ENCODE results near the gene LGALS14.
"Not testable (repeated sequence)": the region's sequence is repeated elsewhere in the genome, so short reads cannot be mapped to it uniquely, and the experiment has no call there.

Gene LGALS14

GRCh38 chr19:39705578-39706188, 1.4 kb downstream of the LGALS14 start:
- no peaks in the 10 kb centered on the region for H3K36me3 ChIP-seq
- H3K27me3 ChIP-seq, result no peaks in the 10 kb centered on the region
- H3K9me3 ChIP-seq, result no peaks in the 10 kb centered on the region
- DNase-seq, result no peak
- H3K4me1 ChIP-seq, result no peaks in the 10 kb centered on the region
- TF ChIP-seq, protein P1, sequence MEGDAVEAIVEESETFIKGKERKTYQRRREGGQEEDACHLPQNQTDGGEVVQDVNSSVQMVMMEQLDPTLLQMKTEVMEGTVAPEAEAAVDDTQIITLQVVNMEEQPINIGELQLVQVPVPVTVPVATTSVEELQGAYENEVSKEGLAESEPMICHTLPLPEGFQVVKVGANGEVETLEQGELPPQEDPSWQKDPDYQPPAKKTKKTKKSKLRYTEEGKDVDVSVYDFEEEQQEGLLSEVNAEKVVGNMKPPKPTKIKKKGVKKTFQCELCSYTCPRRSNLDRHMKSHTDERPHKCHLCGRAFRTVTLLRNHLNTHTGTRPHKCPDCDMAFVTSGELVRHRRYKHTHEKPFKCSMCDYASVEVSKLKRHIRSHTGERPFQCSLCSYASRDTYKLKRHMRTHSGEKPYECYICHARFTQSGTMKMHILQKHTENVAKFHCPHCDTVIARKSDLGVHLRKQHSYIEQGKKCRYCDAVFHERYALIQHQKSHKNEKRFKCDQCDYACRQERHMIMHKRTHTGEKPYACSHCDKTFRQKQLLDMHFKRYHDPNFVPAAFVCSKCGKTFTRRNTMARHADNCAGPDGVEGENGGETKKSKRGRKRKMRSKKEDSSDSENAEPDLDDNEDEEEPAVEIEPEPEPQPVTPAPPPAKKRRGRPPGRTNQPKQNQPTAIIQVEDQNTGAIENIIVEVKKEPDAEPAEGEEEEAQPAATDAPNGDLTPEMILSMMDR (IDR thresholded peaks at IDR 0.05; ENCODE audit: low read depth, low read length), result no peak
- no peak overlapping the region for H3K4me3 ChIP-seq (ENCODE audit: low read depth, low read length)

DNA sequence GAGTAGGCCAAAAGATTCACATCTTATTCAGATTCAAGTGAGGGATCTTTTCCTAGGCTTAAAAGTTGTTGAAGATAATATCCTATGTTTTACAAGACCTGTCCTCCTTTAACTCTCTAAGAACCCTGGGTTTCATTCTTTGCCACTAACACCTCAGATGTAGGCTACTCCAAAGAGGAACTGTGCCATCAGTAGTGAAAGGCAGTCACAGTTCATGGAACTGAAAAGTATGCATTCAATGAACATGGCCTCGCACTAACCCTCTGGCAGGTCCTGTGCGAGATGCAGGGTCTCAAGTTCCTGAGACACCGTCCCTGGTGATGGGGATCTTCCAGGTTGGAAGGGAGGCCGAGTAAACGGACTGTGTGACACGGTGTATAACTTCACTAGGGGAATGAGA, 4.3 kb downstream of the LGALS14 start:
- TF ChIP-seq, protein P1 (IDR thresholded peaks at IDR 0.05; ENCODE audit: low read depth, low read length), result no peak
- H3K4me3 ChIP-seq (ENCODE audit: low read depth, low read length), result no peak overlapping the region
- H3K9me3 ChIP-seq, result no peaks in the 10 kb centered on the region
- DNase-seq, result no peak
- no peaks in the 10 kb centered on the region for H3K36me3 ChIP-seq
- no peaks in the 10 kb centered on the region for H3K27me3 ChIP-seq
- no peaks in the 10 kb centered on the region for H3K4me1 ChIP-seq

DNA sequence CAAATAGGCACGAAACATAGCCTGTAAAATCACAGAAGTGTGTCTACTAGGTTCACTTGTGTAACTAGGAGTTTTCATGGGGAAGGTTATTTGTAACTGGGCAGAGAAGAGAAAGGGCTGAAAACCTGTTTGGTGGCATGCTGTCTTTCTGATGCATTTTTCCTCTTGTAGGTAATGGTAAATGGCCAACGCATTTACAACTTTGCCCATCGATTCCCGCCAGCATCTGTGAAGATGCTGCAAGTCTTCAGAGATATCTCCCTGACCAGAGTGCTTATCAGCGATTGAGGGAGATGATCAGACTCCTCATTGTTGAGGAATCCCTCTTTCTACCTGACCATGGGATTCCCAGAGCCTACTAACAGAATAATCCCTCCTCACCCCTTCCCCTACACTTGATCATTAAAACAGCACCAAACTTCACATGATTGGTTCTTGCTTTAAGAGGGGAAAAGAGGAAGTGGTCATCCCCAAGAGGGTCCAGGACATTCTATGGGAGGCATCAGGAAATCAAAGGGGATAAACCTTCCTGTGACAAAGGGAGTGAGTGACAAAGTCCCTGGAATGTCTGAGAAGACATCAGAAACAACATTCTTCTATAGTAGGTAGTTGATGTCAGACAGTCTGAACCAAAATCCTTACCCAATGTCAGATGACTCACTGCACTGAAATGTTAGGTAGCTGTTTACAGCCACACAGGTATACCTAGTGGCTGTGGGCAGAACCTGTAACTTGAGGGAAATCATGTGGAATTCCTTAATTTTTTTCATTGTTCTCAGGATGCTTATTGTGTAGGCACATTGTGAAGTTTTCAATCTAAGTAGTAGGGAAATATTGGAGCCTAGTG, 5.0 kb downstream of the LGALS14 start:
- no peaks in the 10 kb centered on the region for H3K36me3 ChIP-seq
- TF ChIP-seq, protein P1 (IDR thresholded peaks at IDR 0.05; ENCODE audit: low read depth, low read length), result no peak
- H3K9me3 ChIP-seq, result no peaks in the 10 kb centered on the region
- no peaks in the 10 kb centered on the region for H3K27me3 ChIP-seq
- DNase-seq, result no peak
- no peaks in the 10 kb centered on the region for H3K4me1 ChIP-seq
- no peak overlapping the region for H3K4me3 ChIP-seq (ENCODE audit: low read depth, low read length)

DNA sequence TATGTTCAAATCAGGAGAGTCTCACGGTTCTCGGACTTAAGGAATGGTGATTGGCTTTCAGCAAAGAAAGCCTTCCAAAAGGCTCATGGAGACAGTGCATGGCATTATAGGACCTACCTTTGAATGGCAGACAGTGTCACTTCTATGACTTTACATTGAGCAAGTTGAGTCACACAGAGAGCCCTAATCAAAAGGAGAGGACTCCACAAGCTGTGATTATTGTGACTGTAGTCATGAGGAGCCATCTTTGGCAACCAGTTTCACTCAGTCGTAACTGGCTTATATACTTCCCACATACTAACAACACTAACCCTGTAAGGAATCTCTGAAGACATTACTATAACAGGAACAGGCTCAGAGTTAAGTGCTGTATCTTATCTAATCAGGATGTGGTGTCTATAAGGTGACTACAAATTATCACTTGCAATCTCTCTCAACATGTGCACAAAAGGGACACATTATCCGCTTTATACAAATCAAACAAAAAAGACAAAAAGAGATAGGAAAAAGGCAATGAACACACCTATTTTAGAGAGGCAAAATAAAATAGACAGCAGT, 6.1 kb downstream of the LGALS14 start:
- H3K4me3 ChIP-seq (ENCODE audit: low read depth, low read length), result no peak overlapping the region
- TF ChIP-seq, protein P1 (IDR thresholded peaks at IDR 0.05; ENCODE audit: low read depth, low read length), result no peak
- no peak for DNase-seq
- H3K4me1 ChIP-seq, result no peaks in the 10 kb centered on the region
- H3K27me3 ChIP-seq, result no peaks in the 10 kb centered on the region
- no peaks in the 10 kb centered on the region for H3K36me3 ChIP-seq
- H3K9me3 ChIP-seq, result no peaks in the 10 kb centered on the region

DNA sequence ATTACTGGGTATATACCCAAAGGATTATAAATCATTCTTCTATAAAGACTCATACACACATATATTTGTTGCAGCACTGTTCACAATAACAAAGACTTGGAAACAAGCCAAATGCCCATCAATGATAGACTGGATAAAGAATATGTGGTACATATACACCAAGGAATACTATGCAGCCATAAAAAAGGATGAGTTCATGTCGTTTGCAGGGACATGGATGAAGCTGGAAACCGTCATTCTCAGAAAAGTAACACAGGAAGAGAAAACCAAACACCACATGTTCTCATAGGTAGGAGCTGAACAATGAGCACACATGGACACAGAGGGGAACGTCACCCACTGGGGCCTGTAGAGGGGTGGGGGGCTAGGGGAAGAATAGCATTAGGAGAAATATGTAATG, 15.9 kb downstream of the LGALS14 start:
- DNase-seq; H3K27me3 ChIP-seq; H3K9me3 ChIP-seq; H3K4me1 ChIP-seq; H3K4me3 ChIP-seq (ENCODE audit: low read depth, low read length); H3K36me3 ChIP-seq: not testable (repeated sequence)

DNA sequence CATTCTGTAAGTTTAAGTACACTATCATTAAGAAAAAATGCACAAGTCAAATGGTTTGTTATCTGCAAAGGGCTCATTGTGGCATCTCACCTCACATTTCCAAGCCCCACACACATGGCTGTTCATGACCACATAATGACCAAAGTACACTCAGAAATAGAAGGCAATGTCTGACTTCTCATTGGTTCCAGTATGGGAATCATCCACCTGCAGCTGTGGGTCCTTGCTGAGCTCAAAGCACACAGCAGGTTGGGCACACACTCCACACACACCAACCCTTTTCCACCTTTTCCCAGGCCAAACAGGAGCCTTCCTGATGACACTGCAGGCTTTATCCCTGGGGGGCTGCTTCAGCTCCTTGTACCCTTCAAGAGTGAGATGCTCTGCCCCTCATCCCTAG, 21.7 kb downstream of the LGALS14 start:
- H3K9me3 ChIP-seq, result no peaks in the 10 kb centered on the region
- no peak overlapping the region for H3K4me3 ChIP-seq (ENCODE audit: low read depth, low read length)
- no peaks in the 10 kb centered on the region; the same call in 1 of the 2 replicates for H3K27me3 ChIP-seq
- H3K4me1 ChIP-seq, result no peaks in the 10 kb centered on the region
- TF ChIP-seq, protein P1 (IDR thresholded peaks at IDR 0.05; ENCODE audit: low read depth, low read length), result no peak
- no peak for DNase-seq
- no peaks in the 10 kb centered on the region for H3K36me3 ChIP-seq
